Prostate gland (tissue), 2 donors: ENCODE measurements around the gene TBX3.

Experiments used
- CTCF ChIP-seq, 4 experiments: fragments of 200-600 bp in 2 of 4; fragments of 450-650 bp in 2 of 4; sonication (generic) in 2 of 4; IDR thresholded peaks; 1 replicate in 3 of 4; 2 replicates in 1 of 4; pipeline ENCODE4 v1.5.1; 2016 to 2019; ENCODE audit warnings: antibody characterized with exemption in 4 of 4, mild to moderate bottlenecking in 2 of 4, moderate library complexity in 2 of 4
- POLR2AphosphoS5 ChIP-seq: sonication (generic); formaldehyde crosslinking; IDR thresholded peaks from one replicate; pipeline ENCODE4 v1.6.1; 2017; ENCODE audit warnings: antibody characterized with exemption

- TF ChIP-seq CTCF (IDR thresholded peaks at IDR 0.05) (no peak), POLR2AphosphoS5 (no peak)
These were observed 2.4 kb upstream of the TBX3 start for GRCh38 chr12:114686426-114686772.
